Left ventricle myocardium superior (tissue), 1 donor: ENCODE measurements around the gene ARHGAP21. TPM values are rescaled to one million over a fixed set of nuclear protein-coding genes. Genes with fewer than 3 reads are reported as not detected.
A peak's percentile ranks its signal among the peaks of the same experiment; 100 is the strongest.
"Not testable (repeated sequence)": the region's sequence is repeated elsewhere in the genome, so short reads cannot be mapped to it uniquely, and the experiment has no call there.

Source experiments
- ATAC-seq: fragments of 200-7000 bp; cut with Tn5 transposase; one replicate; pipeline ENCODE4 v1.9.1; 2020; ENCODE audit warnings: mild to moderate bottlenecking, moderate library complexity
- DNase-seq: peaks from one replicate; pipeline ENCODE4 v3.0.0-alpha.2; 2020
- intact Hi-C: fragments of 100-400 bp; cut with micrococcal nuclease; formaldehyde crosslinking; loops from one replicate; pipeline ENCODE4 v1.11.0; 2022
- long read RNA-seq: library from polyadenylated mRNA; unstranded; transcript quantifications from one replicate; pipeline ENCODE4 v2.0.0, GENCODE V29; 2021
- total RNA-seq: library from RNA; stranded (reverse); fragmentation: NEBNext Ultra II Directional; extraction: Animal tissue kit (Norgen Biotek cat#: 25700); gene quantifications from one replicate; pipeline ENCODE4 v1.2.1, GENCODE V29; 2021
- donor health status: DM: no; HTN: yes; CAD: no; lungs with severe emphysema.

Gene ARHGAP21
- 57.9 TPM for total RNA-seq
- long read RNA-seq, partial matches to known transcripts: 6 of 18 reads
- long read RNA-seq, other reads (novel, unspliced or antisense): 12 of 18 reads

GRCh38 chr10:24723788-24724380 is at the start of gene ARHGAP21:
TSS of gene ARHGAP21 (minus strand) at chr10:24723887. CDS start at chr10:24721899, 1,988 bp downstream.
- DNase-seq (peak; percentile 84), ATAC-seq (peak; percentile 65)
- intact Hi-C loops: loop anchor here (5.0 to 10.0 kb wide), 2 partner anchors 82 to 361 kb away; no protein-coding TSS in a partner anchor

- no peak for DNase-seq
- ATAC-seq: no peak
- intact Hi-C loops: no loop called here
These were observed 48.4 kb upstream of the ARHGAP21 start for GRCh38 chr10:24771943-24772694.

GRCh38 chr10:24764991-24765390 is 41.3 kb upstream of the ARHGAP21 start:
- intact Hi-C loops, DNase-seq, ATAC-seq: not testable (repeated sequence)

GRCh38 chr10:24762966-24763623 is 39.4 kb upstream of the ARHGAP21 start:
- intact Hi-C loops: no loop called here
- DNase-seq (no peak), ATAC-seq (no peak)

- ATAC-seq (no peak), DNase-seq (no peak)
- intact Hi-C loops: no loop called here
These were observed 38.7 kb upstream of the ARHGAP21 start for GRCh38 chr10:24762161-24762924.

DNA sequence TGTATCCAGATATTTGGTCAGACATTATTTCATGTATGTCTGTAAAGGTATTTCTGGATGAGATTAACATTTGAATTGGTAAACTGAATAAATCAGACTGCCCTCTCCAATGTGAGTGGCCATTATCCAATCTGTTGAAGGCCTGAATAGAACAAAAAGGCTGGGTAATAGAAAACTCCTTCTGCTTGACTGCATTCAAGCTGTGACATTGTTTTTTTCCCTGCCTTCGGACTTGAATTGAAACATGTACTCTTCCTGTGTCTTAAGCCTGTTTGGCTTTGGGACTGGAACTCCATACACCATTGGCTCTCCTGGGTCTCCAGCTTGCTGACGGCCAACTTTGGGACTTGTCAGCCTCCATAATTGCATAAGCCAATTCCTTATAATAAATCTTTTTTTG is 36.0 kb upstream of the ARHGAP21 start:
- no peak for DNase-seq

DNA sequence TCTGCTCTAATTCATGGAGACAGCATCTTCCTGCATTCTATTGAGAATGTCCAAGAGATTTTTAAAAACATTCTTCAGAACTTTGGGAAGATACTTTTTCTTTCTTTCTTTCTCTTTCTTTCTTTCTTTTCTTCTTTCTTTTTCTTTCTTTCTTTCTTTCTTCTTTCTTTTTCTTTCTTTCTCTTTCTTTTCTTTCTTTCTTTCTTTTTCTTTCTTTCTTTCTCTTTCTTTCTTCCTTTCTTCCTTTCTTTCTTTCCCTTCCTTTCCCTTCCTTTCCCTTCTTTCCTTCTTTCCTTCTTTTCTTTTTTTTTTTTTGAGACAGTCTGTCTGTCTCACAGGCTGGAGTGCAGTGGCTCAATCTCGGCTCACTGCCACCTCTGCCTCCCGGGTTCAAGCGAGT is 34.6 kb upstream of the ARHGAP21 start:
- ATAC-seq, DNase-seq, intact Hi-C loops: not testable (repeated sequence)

More for the DNA sequence above, 36.0 kb upstream of the ARHGAP21 start:
- intact Hi-C loops: no loop called here
- no peak for ATAC-seq

- DNase-seq: no peak
- intact Hi-C loops: no loop called here
- ATAC-seq: no peak
These were observed 32.6 kb upstream of the ARHGAP21 start for GRCh38 chr10:24756283-24756682.

DNA sequence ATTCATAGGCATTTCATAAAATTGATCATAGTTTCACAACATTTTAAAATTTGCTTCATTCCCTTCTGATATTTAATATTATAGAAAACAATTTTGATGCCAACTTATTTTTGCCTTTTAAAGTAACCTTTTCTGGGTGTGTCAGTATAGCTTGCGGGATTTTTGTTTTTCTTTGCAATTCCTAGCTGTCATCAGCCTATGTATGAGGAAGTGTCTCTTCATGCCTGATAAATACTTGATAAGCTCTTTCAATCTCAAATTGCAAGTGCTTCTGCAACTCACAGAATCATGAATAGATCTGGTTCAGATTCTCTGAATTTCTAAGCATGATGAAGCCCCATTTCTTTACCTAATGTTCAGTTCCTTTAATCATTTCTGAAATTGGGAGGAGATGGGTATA is 28.0 kb upstream of the ARHGAP21 start:
- intact Hi-C loops: no loop called here
- ATAC-seq (no peak), DNase-seq (no peak)

DNA sequence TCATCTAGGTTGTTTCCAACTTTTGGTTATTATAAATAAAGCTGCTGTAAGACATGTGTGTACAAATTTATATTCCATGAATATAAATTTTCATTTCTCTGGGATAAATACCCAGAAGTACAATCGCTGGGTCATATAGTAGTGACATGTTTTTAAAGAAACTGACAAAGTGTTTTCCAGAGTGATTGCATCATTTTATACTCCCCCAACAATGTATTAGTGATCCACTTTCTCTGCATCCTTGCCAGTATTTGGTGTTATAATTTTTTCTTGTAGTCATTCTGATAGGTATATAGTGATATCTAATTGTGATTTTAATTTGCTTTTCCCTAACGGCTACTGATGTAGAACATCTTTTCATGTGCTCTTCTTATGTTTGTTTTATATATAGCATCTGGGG is 27.0 kb upstream of the ARHGAP21 start:
- ATAC-seq (no peak), DNase-seq (no peak)
- intact Hi-C loops: no loop called here

DNA sequence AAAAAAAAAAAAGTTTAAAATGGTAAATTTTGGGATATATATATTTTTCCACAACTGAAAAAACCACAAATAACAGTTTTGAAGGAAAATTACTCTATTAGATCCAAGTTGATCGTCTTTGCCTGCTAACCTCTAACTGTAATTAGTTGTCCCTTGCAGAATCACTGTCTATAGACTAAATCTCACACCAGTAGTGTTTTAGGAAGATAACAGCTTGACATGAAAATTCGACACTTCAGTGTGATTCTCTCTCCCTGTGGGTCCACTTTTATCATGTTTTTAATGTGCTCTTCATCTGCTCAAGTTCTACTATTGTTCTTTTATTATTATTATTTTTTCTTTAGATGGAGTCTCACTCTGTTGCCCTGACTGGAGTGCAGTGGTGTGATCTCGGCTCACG is 24.5 kb upstream of the ARHGAP21 start:
- intact Hi-C loops: no loop called here
- ATAC-seq (no peak), DNase-seq (no peak)

GRCh38 chr10:24744946-24745345 is 21.3 kb upstream of the ARHGAP21 start:
- no peak for ATAC-seq
- no peak for DNase-seq
- intact Hi-C loops: no loop called here

DNA sequence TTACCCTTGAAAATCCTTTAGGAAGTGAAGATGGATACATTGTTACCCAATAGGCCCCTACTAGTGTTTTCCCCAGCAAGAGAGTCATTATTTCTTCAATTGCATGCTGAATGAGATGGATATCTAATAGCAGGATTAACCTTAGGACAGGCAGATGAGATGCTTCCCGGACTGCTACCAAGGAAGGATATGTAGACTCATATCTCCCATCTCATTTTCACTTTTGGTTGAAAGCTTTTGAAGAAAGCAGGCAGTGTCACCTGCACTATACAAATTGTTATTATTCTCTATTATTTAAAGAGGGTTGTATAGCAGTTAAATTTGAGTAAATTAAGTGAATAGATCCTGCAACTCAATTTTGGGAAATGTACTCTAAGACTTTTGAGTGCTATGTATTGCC is 17.0 kb upstream of the ARHGAP21 start:
- ATAC-seq: no peak

DNA sequence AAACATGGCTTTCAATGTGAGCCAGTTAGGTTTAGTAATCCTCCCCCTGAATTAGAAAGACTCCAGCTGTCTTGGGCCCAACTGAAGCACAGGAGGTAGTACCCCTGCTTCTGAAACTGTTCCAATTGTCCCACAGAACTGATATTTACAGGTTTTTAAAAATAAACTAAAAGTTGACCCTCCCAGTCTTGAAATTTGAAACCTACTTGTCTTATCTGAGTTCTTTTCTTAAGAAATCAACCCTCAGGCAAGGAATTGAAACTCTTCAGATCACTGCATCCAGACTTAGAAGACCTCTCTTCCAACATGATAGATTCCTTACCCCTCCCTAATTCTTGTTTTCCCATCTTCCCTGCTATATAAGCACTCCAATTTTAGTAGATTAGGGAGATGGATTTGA is 13.3 kb upstream of the ARHGAP21 start:
- no peak for ATAC-seq
- intact Hi-C loops: no loop called here
- no peak for DNase-seq

More for the DNA sequence above, 17.0 kb upstream of the ARHGAP21 start:
- no peak for DNase-seq
- intact Hi-C loops: no loop called here

DNA sequence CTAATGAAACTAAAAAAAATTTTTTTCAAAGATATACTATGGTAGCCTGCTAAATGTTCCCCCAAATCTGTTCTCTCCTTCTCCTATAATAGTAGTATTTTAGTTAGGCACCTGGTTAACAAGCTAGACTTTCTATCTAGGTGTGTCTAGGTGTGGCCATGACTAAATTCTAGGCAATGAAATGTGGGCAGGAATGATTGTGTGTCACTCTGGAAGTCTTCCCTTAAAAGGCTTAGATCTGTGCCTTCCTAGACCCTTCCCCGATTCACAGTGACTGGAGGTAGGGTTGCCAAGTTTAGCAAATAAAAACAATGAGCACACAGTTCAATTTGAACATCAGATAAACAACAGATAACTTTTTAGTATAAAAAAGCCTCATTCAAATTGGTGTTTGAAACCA is 8.3 kb upstream of the ARHGAP21 start:
- DNase-seq (no peak), ATAC-seq (no peak)
- intact Hi-C loops: no loop called here

GRCh38 chr10:24730811-24731210 is 7.1 kb upstream of the ARHGAP21 start:
- no peak for ATAC-seq

GRCh38 chr10:24727786-24728185 is 4.1 kb upstream of the ARHGAP21 start:
- no peak for ATAC-seq
- no peak for DNase-seq
- intact Hi-C loops: loop anchor here (10.0 kb wide), 1 partner anchor 357 kb away; no protein-coding TSS in a partner anchor

More at GRCh38 chr10:24730811-24731210, 7.1 kb upstream of the ARHGAP21 start:
- intact Hi-C loops: no loop called here
- DNase-seq: no peak

DNA sequence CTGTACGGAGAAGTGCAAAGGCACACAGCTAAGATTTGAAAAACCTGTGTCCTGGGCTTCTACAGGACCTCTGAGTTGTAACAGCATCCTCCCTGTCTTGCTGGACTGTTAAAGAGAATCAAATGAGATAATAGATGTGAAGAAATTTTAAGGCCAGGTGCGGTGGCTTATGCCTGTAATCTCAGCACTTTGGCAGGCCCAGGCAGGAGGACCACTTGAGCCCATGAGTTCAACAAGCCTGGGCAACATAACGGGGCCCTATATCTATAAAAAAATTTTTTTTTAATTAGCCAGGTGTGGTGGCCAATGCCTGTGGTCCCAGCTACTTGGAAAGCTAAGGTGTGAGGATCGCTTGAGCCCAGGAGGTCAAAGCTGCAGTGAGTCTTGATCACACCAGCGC is 2.9 kb upstream of the ARHGAP21 start:
- ATAC-seq: no peak
- DNase-seq: no peak
- intact Hi-C loops: loop anchor here (10.0 kb wide), 1 partner anchor 358 kb away; no protein-coding TSS in a partner anchor

DNA sequence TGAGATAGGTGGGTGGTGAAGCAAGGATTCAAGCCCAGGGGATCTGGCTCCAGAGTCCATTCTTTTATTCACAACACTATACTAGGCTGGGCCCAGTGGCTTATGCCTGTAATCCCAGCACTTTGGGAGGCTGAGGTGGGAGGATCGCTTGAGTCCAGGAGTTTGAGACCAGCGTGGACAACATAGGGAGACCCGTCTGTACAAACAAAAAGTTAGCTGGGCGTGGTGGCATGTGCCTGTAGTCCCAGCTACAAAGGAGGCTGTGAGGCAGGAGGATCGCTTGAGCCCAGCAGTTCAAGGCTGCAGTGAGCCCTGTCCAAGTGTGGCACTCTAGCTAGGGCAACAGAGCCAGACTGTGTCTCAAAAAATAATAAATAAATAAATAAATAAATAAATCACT is 2.3 kb upstream of the ARHGAP21 start:
- DNase-seq: not testable (repeated sequence)

More for the DNA sequence above, 2.3 kb upstream of the ARHGAP21 start:
- not testable (repeated sequence) for ATAC-seq
- intact Hi-C loops: loop anchor here (10.0 kb wide), 1 partner anchor 359 kb away; no protein-coding TSS in a partner anchor
